GM12878 (cell line): ENCODE results near the gene RBM10. TPM values are rescaled to one million over a fixed set of nuclear protein-coding genes. Genes with fewer than 3 reads are reported as not detected.
A peak's percentile ranks its signal among the peaks of the same experiment; 100 is the strongest.

Experiments
- ATAC-seq: fragments of 200-7000 bp; cut with Tn5 transposase; 3 replicates; pipeline ENCODE4 v1.9.1; 2020; ENCODE audit warnings: mild to moderate bottlenecking, moderate library complexity
- BruUV-seq: library from RNA; stranded (reverse); fragments of 400-500 nt; replicated peaks from 2 replicates; lab custom pipeline; 2021; lab: Mats Ljungman, UMichigan
- CTCF ChIA-PET: fragments of 300-600 bp; sonication (Branson Sonifier 250); formaldehyde crosslinking; extraction: SDS; loops from one replicate; lab custom pipeline; 2021; ENCODE audit warnings: inconsistent platforms; lab: Yijun Ruan, JAX
- POLR2A ChIA-PET: fragments of 350-600 bp; formaldehyde crosslinking; extraction: SDS; loops from one replicate; lab custom pipeline; 2021; ENCODE audit warnings: inconsistent platforms; lab: Charles Lee
- RAD21 ChIA-PET: fragments of 300-600 bp; sonication (Branson Sonifier 250); formaldehyde crosslinking; loops from one replicate; lab custom pipeline; 2023; ENCODE audit warnings: antibody characterized with exemption; ENCODE audit not compliant: unreplicated experiment; lab: Charles Lee
- SMC1A ChIA-PET: fragments of 300-600 bp; sonication (Branson Sonifier 250); formaldehyde crosslinking; loops from one replicate; lab custom pipeline; 2023; ENCODE audit not compliant: unreplicated experiment, uncharacterized antibody; lab: Charles Lee
- DNase-seq: peaks from one replicate; pipeline ENCODE4 v3.0.0-alpha.2; 2011; ENCODE audit warnings: low read depth, low spot score
- FAIRE-seq: peaks from 3 replicates; lab custom pipeline; 2011; peaks lifted over from hg19 to GRCh38; lab: Jason Lieb, UNC
- H2AFZ ChIP-seq: 2 replicates; pipeline ENCODE4 v1.6.0; 2011; ENCODE audit warnings: low read depth, low read length, control low read depth; ENCODE audit not compliant: control insufficient read depth
- H3K27ac ChIP-seq: 2 replicates; pipeline ENCODE4 v1.5.1; 2011; ENCODE audit warnings: control low read depth; ENCODE audit not compliant: control insufficient read depth, insufficient read depth
- H3K27me3 ChIP-seq, 2 experiments: replicated peaks in 1 of 2; 2 replicates each; pipeline versions ENCODE4 v1.6.0 to v1.6.1; 2011; ENCODE audit warnings: low read length in 1 of 2; ENCODE audit not compliant: control insufficient read depth in 2 of 2, insufficient read depth in 2 of 2
- H3K36me3 ChIP-seq, 2 experiments: 2 replicates each; pipeline ENCODE4 v1.5.1; 2011; ENCODE audit warnings: low read length in 1 of 2; ENCODE audit not compliant: control insufficient read depth in 2 of 2, insufficient read depth in 2 of 2
- H3K4me1 ChIP-seq: 2 replicates; pipeline ENCODE4 v1.6.1; 2011; ENCODE audit warnings: mild to moderate bottlenecking, low read length, moderate library complexity, mixed read lengths; ENCODE audit not compliant: control insufficient read depth, insufficient read depth
- H3K4me2 ChIP-seq: 2 replicates; pipeline ENCODE4 v1.6.0; 2011; ENCODE audit warnings: control low read depth; ENCODE audit not compliant: control insufficient read depth, insufficient read depth
- H3K4me3 ChIP-seq: fragments of 200-600 bp; sonication (generic); 2 replicates; pipeline ENCODE4 v1.5.1; 2016
- H3K79me2 ChIP-seq: 2 replicates; pipeline ENCODE4 v1.6.0; 2011; ENCODE audit warnings: low read length; ENCODE audit not compliant: control insufficient read depth, insufficient read depth
- H3K9ac ChIP-seq: 2 replicates; pipeline ENCODE4 v1.8.0; 2011; ENCODE audit warnings: low read length, control low read depth, mixed read lengths; ENCODE audit not compliant: control insufficient read depth, insufficient read depth
- H3K9me3 ChIP-seq: replicated peaks from 3 replicates; pipeline ENCODE4 v1.5.1; 2011; ENCODE audit warnings: mild to moderate bottlenecking, low read length; ENCODE audit not compliant: control insufficient read depth, insufficient read depth
- H4K20me1 ChIP-seq: 2 replicates; pipeline ENCODE4 v1.6.0; 2011; ENCODE audit not compliant: control insufficient read depth, insufficient read depth
- BACH1 ChIP-seq: fragments of 450-650 bp; IDR thresholded peaks from 2 replicates; pipeline ENCODE4 v1.6.1; 2017; ENCODE audit warnings: mild to moderate bottlenecking, borderline replicate concordance
- IKZF1 ChIP-seq: fragments of 450-650 bp; conservative IDR thresholded peaks from 2 replicates; pipeline ENCODE4 v1.6.1; 2017; ENCODE audit warnings: antibody characterized with exemption, mild to moderate bottlenecking
- NRF1 ChIP-seq: conservative IDR thresholded peaks from 2 replicates; pipeline ENCODE4 v1.6.1; 2011; ENCODE audit warnings: mild to moderate bottlenecking, low read depth, low read length, improper control_type of control experiment
- PAX8 ChIP-seq: fragments of 450-650 bp; IDR thresholded peaks from 2 replicates; pipeline ENCODE4 v1.6.1; 2017; ENCODE audit warnings: mild to moderate bottlenecking, moderate library complexity
- POU2F2 ChIP-seq: IDR thresholded peaks from 3 replicates; pipeline ENCODE4 v1.6.1; 2011; ENCODE audit warnings: low read depth, mild to moderate bottlenecking, low read length, borderline replicate concordance
- RUNX3 ChIP-seq: IDR thresholded peaks from 2 replicates; pipeline ENCODE4 v1.6.1; 2012; ENCODE audit warnings: low read length, inconsistent platforms
- TBL1XR1 ChIP-seq: IDR thresholded peaks from 2 replicates; pipeline ENCODE4 v1.6.1; 2012; ENCODE audit warnings: low read depth, low read length, improper control_type of control experiment
- ZNF207 ChIP-seq: fragments of 450-650 bp; IDR thresholded peaks from 2 replicates; pipeline ENCODE4 v1.6.1; 2014; ENCODE audit warnings: antibody characterized with exemption, mild to moderate bottlenecking, borderline replicate concordance
- WGBS: methylation state at CpG from one replicate; pipeline ENCODE4 v1.1.6; 2016; ENCODE audit warnings: low lambda C conversion rate; ENCODE audit not compliant: insufficient replicate concordance, insufficient coverage; ENCODE audit errors: missing lambda C conversion rate; 5-methylcytosine and 5-hydroxymethylcytosine counted together
- in situ Hi-C: fragments of 300-500 bp; cut with MboI; formaldehyde crosslinking; loops from 9 replicates; pipeline ENCODE4 v1.14.3; 2018; ENCODE audit warnings: mixed read lengths
- intact Hi-C: fragments of 100-400 bp; cut with micrococcal nuclease; formaldehyde crosslinking; loops from one replicate; pipeline ENCODE4 v1.14.2; 2022; ENCODE audit not compliant: unreplicated experiment
- polyA plus RNA-seq, 11 experiments: library from polyadenylated mRNA; depleted of rRNA in 4 of 11; unstranded in 6 of 11; stranded (reverse) in 5 of 11; fragments of >200 nt; fragmentation: Nextera tagmentation in 4 of 11; fragmentation: Illumina TruSeq in 1 of 11; extraction: Ambion mirVana in 4 of 11; extraction: Trizol in 1 of 11; gene quantifications; 1 replicate in 1 of 11; 2 replicates in 10 of 11; pipeline versions ENCODE4 v1.2.1 to v1.2.3, GENCODE V29; 2011 to 2016; ENCODE audit warnings: inconsistent platforms in 2 of 11, missing spikeins in 2 of 11, low read depth in 1 of 11
- total RNA-seq, 4 experiments: library from RNA; depleted of rRNA in 3 of 4; stranded (reverse); fragments of >200 nt in 3 of 4; fragmentation: Illumina TruSeq in 1 of 4; extraction: Trizol in 1 of 4; gene quantifications; 2 replicates each; pipeline versions ENCODE4 v1.2.1 to v1.2.3, GENCODE V29; 2013 to 2021
- TF ChIP-seq, protein P1 (sequence below): fragments of 450-650 bp; IDR thresholded peaks from 2 replicates; pipeline ENCODE4 v1.6.1; 2016; ENCODE audit warnings: mild to moderate bottlenecking, moderate library complexity, borderline replicate concordance
- TF ChIP-seq, protein P2 (sequence below): fragments of 450-650 bp; formaldehyde crosslinking; IDR thresholded peaks from 2 replicates; pipeline ENCODE4 v1.4.0; 2022; ENCODE audit warnings: mild to moderate bottlenecking, moderate library complexity
- TF ChIP-seq, protein P3 (sequence below): IDR thresholded peaks from 2 replicates; pipeline ENCODE4 v1.6.1; 2012; ENCODE audit warnings: low read length, inconsistent platforms

Gene RBM10
- total and polyA plus RNA-seq, 10 of the 15 experiments (the other 5 are each of a cell fraction or from before 2014, with no cell fraction given): 1.4 to 60.0 (median 29.8) TPM

- no peak for TF ChIP-seq RUNX3
These were observed 71.4 kb downstream of the RBM10 start (continued) for GRCh38 chrX:47216393-47216925.

GRCh38 chrX:47217121-47217851 lies 72.3 kb downstream of the RBM10 start:
- Histone ChIP-seq H3K9ac (no peak overlapping the region), H4K20me1 (peaks cover 13% of the 10 kb centered on the region), H3K4me3 (peak overlapping the region; percentile 23; the same call in 1 of the 2 replicates), H3K36me3 (peaks cover 23 to 24% of the 10 kb centered on the region in 2 experiments), H3K9me3 (no peaks in the 10 kb centered on the region), H3K27ac (no peak overlapping the region), H3K4me2 (peak overlapping the region; percentile 26), H3K79me2 (peaks cover 40% of the 10 kb centered on the region), H3K27me3 (no peaks in the 10 kb centered on the region), H2AFZ (no peak overlapping the region; the same call in 1 of the 2 replicates), H3K4me1 (peaks cover 8% of the 10 kb centered on the region; the same call in 1 of the 2 replicates)
- in situ Hi-C loops (loop anchor here (10.0 to 25.0 kb wide), 2 partner anchors 428 to 1720 kb away; no protein-coding TSS in a partner anchor), intact Hi-C loops (no loop called here)
- BruUV-seq: no TSS peak
- FAIRE-seq: peak; percentile 41
- WGBS: 15% methylated on average over 22 of the region's 22 CpGs
- POLR2A ChIA-PET: interaction anchor here (0.7 to 3.2 kb wide), 10 partner anchors 10 to 297 kb away, joined by 3 to 29 read pairs (median 4); partner anchors contain the start of genes RBM10 and USP11
- DNase-seq: no peak
- CTCF ChIA-PET: interaction anchor here (1.0 to 1.6 kb wide), 5 partner anchors 15 to 167 kb away, joined by 3 to 6 read pairs (median 4); partner anchors contain the start of genes NDUFB11, RBM10 and USP11
- RAD21 ChIA-PET: interaction anchor here (0.7 to 1.5 kb wide), 9 partner anchors 16 to 306 kb away, joined by 3 to 9 read pairs (median 6); partner anchors contain the start of genes NDUFB11, RBM10 and USP11
- ATAC-seq: no peak
- SMC1A ChIA-PET: interaction anchor here (0.7 to 1.0 kb wide), 9 partner anchors 15 to 417 kb away, joined by 3 to 6 read pairs (median 3); partner anchors contain the start of gene USP11
- TF ChIP-seq POU2F2 (peak; percentile 85), NRF1 (peak; percentile 54), TBL1XR1 (no peak), IKZF1 (peak; percentile 27; the same call in 1 of the 2 replicates), ZNF207 (peak; percentile 32; the same call in 1 of the 2 replicates), PAX8 (no peak), BACH1 (no peak), RUNX3 (no peak; the same call in 1 of the 2 replicates)
- TF ChIP-seq, protein P1, sequence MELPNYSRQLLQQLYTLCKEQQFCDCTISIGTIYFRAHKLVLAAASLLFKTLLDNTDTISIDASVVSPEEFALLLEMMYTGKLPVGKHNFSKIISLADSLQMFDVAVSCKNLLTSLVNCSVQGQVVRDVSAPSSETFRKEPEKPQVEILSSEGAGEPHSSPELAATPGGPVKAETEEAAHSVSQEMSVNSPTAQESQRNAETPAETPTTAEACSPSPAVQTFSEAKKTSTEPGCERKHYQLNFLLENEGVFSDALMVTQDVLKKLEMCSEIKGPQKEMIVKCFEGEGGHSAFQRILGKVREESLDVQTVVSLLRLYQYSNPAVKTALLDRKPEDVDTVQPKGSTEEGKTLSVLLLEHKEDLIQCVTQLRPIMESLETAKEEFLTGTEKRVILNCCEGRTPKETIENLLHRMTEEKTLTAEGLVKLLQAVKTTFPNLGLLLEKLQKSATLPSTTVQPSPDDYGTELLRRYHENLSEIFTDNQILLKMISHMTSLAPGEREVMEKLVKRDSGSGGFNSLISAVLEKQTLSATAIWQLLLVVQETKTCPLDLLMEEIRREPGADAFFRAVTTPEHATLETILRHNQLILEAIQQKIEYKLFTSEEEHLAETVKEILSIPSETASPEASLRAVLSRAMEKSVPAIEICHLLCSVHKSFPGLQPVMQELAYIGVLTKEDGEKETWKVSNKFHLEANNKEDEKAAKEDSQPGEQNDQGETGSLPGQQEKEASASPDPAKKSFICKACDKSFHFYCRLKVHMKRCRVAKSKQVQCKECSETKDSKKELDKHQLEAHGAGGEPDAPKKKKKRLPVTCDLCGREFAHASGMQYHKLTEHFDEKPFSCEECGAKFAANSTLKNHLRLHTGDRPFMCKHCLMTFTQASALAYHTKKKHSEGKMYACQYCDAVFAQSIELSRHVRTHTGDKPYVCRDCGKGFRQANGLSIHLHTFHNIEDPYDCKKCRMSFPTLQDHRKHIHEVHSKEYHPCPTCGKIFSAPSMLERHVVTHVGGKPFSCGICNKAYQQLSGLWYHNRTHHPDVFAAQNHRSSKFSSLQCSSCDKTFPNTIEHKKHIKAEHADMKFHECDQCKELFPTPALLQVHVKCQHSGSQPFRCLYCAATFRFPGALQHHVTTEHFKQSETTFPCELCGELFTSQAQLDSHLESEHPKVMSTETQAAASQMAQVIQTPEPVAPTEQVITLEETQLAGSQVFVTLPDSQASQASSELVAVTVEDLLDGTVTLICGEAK: no peak
- TF ChIP-seq, protein P2, sequence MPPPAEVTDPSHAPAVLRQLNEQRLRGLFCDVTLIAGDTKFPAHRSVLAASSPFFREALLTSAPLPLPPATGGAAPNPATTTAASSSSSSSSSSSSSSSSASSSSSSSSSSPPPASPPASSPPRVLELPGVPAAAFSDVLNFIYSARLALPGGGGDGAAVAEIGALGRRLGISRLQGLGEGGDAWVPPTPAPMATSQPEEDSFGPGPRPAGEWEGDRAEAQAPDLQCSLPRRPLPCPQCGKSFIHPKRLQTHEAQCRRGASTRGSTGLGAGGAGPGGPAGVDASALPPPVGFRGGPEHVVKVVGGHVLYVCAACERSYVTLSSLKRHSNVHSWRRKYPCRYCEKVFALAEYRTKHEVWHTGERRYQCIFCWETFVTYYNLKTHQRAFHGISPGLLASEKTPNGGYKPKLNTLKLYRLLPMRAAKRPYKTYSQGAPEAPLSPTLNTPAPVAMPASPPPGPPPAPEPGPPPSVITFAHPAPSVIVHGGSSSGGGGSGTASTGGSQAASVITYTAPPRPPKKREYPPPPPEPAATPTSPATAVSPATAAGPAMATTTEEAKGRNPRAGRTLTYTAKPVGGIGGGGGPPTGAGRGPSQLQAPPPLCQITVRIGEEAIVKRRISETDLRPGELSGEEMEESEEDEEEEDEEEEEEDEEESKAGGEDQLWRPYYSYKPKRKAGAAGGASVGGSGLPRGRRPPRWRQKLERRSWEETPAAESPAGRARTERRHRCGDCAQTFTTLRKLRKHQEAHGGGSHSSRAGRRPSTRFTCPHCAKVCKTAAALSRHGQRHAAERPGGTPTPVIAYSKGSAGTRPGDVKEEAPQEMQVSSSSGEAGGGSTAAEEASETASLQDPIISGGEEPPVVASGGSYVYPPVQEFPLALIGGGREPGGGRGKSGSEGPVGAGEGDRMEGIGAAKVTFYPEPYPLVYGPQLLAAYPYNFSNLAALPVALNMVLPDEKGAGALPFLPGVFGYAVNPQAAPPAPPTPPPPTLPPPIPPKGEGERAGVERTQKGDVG (CRISPR knock-in tag): no peak
- TF ChIP-seq, protein P3, sequence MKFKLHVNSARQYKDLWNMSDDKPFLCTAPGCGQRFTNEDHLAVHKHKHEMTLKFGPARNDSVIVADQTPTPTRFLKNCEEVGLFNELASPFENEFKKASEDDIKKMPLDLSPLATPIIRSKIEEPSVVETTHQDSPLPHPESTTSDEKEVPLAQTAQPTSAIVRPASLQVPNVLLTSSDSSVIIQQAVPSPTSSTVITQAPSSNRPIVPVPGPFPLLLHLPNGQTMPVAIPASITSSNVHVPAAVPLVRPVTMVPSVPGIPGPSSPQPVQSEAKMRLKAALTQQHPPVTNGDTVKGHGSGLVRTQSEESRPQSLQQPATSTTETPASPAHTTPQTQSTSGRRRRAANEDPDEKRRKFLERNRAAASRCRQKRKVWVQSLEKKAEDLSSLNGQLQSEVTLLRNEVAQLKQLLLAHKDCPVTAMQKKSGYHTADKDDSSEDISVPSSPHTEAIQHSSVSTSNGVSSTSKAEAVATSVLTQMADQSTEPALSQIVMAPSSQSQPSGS: no peak
